DND-41 (cell line): ENCODE results near the gene RGCC.
"Not testable (repeated sequence)": the region's sequence is repeated elsewhere in the genome, so short reads cannot be mapped to it uniquely, and the experiment has no call there.

Source experiments
- ATAC-seq: fragments of 200-7000 bp; cut with Tn5 transposase; 3 replicates; pipeline ENCODE4 v1.9.1; 2021; ENCODE audit warnings: low read depth; ENCODE audit not compliant: insufficient read depth
- DNase-seq: peaks from one replicate; pipeline ENCODE4 v3.0.0-alpha.2; 2020
- H2AFZ ChIP-seq: 2 replicates; pipeline ENCODE4 v1.6.0; 2012; ENCODE audit warnings: low read depth, low read length
- H3K27ac ChIP-seq: 2 replicates; pipeline ENCODE4 v1.5.1; 2012; ENCODE audit warnings: low read length, inconsistent platforms
- H3K27me3 ChIP-seq: fragments of 200-600 bp; sonication (generic); 2 replicates; pipeline ENCODE4 v1.6.0; 2012; ENCODE audit warnings: low read length, mild to moderate bottlenecking, inconsistent platforms; ENCODE audit not compliant: insufficient read depth, poor library complexity
- H3K36me3 ChIP-seq: 2 replicates; pipeline ENCODE4 v1.5.1; 2012; ENCODE audit warnings: low read length, inconsistent platforms; ENCODE audit not compliant: insufficient read depth
- H3K4me1 ChIP-seq: 2 replicates; pipeline ENCODE4 v1.5.1; 2012; ENCODE audit warnings: mild to moderate bottlenecking, low read length; ENCODE audit not compliant: insufficient read depth
- H3K4me2 ChIP-seq: 2 replicates; pipeline ENCODE4 v1.6.0; 2012; ENCODE audit warnings: mild to moderate bottlenecking, moderate library complexity, low read length, inconsistent platforms; ENCODE audit not compliant: insufficient read depth
- H3K4me3 ChIP-seq, 2 experiments: fragments of 200-600 bp in 1 of 2; shearing (Covaris generic) in 1 of 2; 2 replicates each; pipeline ENCODE4 v1.5.1; 2012 to 2016; ENCODE audit warnings: inconsistent platforms in 2 of 2, low read length in 2 of 2, mild to moderate bottlenecking in 2 of 2, low read depth in 1 of 2, moderate library complexity in 1 of 2
- H3K79me2 ChIP-seq: 2 replicates; pipeline ENCODE4 v1.6.0; 2012; ENCODE audit warnings: low read length, inconsistent platforms; ENCODE audit not compliant: insufficient read depth
- H3K9ac ChIP-seq: 2 replicates; pipeline ENCODE4 v1.6.0; 2012; ENCODE audit warnings: low read depth, mild to moderate bottlenecking, inconsistent platforms, low read length, moderate library complexity
- H3K9me3 ChIP-seq: 2 replicates; pipeline ENCODE4 v1.5.1; 2012; ENCODE audit warnings: low read length, moderate library complexity, mild to moderate bottlenecking, inconsistent platforms; ENCODE audit not compliant: insufficient read depth, severe bottlenecking
- H4K20me1 ChIP-seq: 2 replicates; pipeline ENCODE4 v1.6.0; 2012; ENCODE audit warnings: low read length; ENCODE audit not compliant: insufficient read depth
- EZH2 ChIP-seq: IDR thresholded peaks from 3 replicates; pipeline ENCODE4 v1.6.1; 2012; ENCODE audit warnings: borderline replicate concordance, low read depth, mild to moderate bottlenecking, moderate library complexity, low read length, inconsistent platforms; ENCODE audit not compliant: severe bottlenecking
- TF ChIP-seq, protein P1 (sequence below): IDR thresholded peaks from 2 replicates; pipeline ENCODE4 v1.5.1; 2012; ENCODE audit warnings: borderline replicate concordance, low read length, moderate library complexity, mild to moderate bottlenecking; ENCODE audit not compliant: poor library complexity, severe bottlenecking; ENCODE audit errors: extremely low read depth

Gene RGCC

DNA sequence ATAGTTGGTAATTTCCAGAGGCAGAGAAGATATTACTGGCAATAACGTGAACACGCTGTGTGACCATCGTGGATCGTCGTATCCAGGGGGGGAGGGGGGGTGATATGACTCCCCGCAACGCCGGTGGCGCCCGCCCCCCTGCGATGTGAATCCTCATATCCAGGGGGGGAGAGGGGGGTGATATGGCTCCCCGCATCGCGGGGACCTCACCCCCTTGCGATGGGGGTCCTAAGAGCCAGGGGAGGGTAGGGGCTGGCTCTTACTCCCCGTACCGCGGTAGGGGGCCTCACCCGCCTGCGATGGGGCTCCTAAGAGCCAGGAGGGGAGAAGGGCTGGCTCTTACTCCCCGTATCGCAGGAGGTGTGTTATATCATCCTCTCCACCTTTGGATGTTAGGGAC, 31.3 kb upstream of the RGCC start:
- DNase-seq, result no peak
- H3K9ac ChIP-seq, result no peak overlapping the region
- no peak overlapping the region for H2AFZ ChIP-seq
- H3K27ac ChIP-seq, result no peak overlapping the region
- no peaks in the 10 kb centered on the region for H3K4me1 ChIP-seq
- H3K4me3 ChIP-seq, result no peak overlapping the region
- TF ChIP-seq, protein P1, sequence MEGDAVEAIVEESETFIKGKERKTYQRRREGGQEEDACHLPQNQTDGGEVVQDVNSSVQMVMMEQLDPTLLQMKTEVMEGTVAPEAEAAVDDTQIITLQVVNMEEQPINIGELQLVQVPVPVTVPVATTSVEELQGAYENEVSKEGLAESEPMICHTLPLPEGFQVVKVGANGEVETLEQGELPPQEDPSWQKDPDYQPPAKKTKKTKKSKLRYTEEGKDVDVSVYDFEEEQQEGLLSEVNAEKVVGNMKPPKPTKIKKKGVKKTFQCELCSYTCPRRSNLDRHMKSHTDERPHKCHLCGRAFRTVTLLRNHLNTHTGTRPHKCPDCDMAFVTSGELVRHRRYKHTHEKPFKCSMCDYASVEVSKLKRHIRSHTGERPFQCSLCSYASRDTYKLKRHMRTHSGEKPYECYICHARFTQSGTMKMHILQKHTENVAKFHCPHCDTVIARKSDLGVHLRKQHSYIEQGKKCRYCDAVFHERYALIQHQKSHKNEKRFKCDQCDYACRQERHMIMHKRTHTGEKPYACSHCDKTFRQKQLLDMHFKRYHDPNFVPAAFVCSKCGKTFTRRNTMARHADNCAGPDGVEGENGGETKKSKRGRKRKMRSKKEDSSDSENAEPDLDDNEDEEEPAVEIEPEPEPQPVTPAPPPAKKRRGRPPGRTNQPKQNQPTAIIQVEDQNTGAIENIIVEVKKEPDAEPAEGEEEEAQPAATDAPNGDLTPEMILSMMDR, result no peak
- TF ChIP-seq EZH2, result no peak
- H3K36me3 ChIP-seq, result no peaks in the 10 kb centered on the region
- ATAC-seq, result peak; percentile 48; the same call in 2 of the 3 replicates
- H4K20me1 ChIP-seq, result no peaks in the 10 kb centered on the region
- H3K9me3 ChIP-seq, result peaks cover 8% of the 10 kb centered on the region
- H3K27me3 ChIP-seq, result no peaks in the 10 kb centered on the region
- H3K79me2 ChIP-seq, result no peaks in the 10 kb centered on the region
- no peak overlapping the region for H3K4me2 ChIP-seq

DNA sequence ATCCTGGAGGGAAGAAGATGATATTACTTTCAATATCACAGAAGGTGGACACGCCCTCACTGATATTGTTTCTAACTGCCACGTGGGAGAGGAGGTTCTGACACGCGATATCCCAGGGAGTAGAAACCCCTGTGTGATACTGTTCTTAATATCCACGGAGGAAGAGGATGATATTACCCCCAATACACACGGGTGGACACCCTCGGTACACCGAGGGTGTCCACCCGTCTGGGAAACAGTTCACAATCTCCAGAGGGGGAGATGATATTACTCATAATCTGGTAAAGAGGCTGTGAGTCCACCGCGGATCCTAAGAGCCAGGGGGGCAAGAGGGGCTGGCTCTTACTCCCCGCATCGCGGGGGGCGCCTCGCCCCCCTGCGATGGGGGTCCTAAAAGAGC, 29.7 kb upstream of the RGCC start:
- no peak for TF ChIP-seq EZH2
- TF ChIP-seq, protein P1, result no peak
- no peak for ATAC-seq
- Histone ChIP-seq H3K9me3 (peaks cover 8% of the 10 kb centered on the region), H3K36me3 (no peaks in the 10 kb centered on the region), H3K9ac (no peak overlapping the region), H3K4me2 (no peak overlapping the region), H3K4me1 (no peaks in the 10 kb centered on the region), H3K27ac (no peak overlapping the region), H3K79me2 (no peaks in the 10 kb centered on the region), H3K4me3 (no peak overlapping the region), H4K20me1 (no peaks in the 10 kb centered on the region), H2AFZ (no peak overlapping the region), H3K27me3 (no peaks in the 10 kb centered on the region)
- DNase-seq, result no peak

DNA sequence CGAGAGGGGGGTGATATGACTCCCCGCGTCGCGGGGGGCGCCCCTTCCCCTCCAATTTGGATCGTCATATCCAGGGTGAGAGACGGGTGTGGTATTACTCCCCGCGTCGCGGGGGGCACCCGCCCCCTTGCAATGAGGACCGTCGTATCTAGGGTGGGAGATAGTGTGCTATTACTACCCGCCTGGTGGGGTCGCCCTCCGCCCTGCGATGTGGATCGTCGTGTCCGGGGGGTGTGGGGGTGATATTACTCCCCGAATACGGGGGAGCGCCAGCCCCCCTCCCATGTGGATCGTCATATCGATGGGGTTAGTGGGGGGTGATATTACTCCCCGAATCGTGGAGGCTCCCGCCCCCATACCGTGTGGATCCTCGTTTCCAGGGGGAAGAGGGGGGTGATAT, 29.2 kb upstream of the RGCC start:
- H3K9ac ChIP-seq, result no peak overlapping the region
- ATAC-seq, result no peak
- H3K79me2 ChIP-seq, result no peaks in the 10 kb centered on the region

DNA sequence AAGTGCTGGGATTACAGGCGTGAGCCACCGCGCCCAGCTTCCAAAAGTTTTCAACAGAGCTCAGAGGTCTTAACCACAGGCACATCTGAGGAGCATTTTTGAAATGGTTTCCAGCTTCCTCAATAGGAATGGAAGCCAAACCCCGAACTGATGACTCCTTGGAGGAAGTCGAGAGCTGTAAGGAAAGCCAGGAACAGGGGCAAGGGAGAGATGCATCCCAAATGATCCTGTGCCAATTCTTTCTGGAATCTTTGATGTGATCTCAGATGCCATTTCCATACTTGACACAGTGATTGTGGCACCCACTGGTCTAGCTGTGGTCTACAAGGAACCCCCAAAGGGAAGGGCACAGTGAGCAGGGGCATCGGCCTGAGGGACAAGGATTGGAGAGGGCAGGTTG, 23.3 kb upstream of the RGCC start:
- H3K4me2 ChIP-seq, H4K20me1 ChIP-seq, H3K4me3 ChIP-seq: not testable (repeated sequence)

More for the DNA sequence above, 29.2 kb upstream of the RGCC start:
- Histone ChIP-seq H3K4me1 (no peaks in the 10 kb centered on the region), H4K20me1 (no peaks in the 10 kb centered on the region), H2AFZ (no peak overlapping the region), H3K4me2 (no peak overlapping the region), H3K4me3 (no peak overlapping the region), H3K27ac (no peak overlapping the region), H3K36me3 (no peaks in the 10 kb centered on the region), H3K27me3 (no peaks in the 10 kb centered on the region), H3K9me3 (peaks cover 8% of the 10 kb centered on the region)
- no peak for DNase-seq
- TF ChIP-seq, protein P1, result no peak
- TF ChIP-seq EZH2, result no peak

More for the DNA sequence above, 23.3 kb upstream of the RGCC start:
- not testable (repeated sequence) for DNase-seq, H3K4me1 ChIP-seq, H3K9me3 ChIP-seq, ATAC-seq, H3K27me3 ChIP-seq, H3K27ac ChIP-seq, H2AFZ ChIP-seq, H3K36me3 ChIP-seq, H3K9ac ChIP-seq, H3K79me2 ChIP-seq
